ENCODE data around the gene MAP3K12.

GRCh38 chr12:53483225-53483978, 15.9 kb downstream of the MAP3K12 start:
- TF ChIP-seq MAFK (IDR thresholded peaks at IDR 0.05; ENCODE audit: low read depth, low read length) = no peak
- no peak; the same call in 1 of the 2 replicates for TF ChIP-seq POLR2A (IDR thresholded peaks at IDR 0.05; ENCODE audit: low read depth, low read length)
- TF ChIP-seq FOS (IDR thresholded peaks at IDR 0.05; ENCODE audit: low read depth, low read length) = no peak
- TF ChIP-seq, protein P1, sequence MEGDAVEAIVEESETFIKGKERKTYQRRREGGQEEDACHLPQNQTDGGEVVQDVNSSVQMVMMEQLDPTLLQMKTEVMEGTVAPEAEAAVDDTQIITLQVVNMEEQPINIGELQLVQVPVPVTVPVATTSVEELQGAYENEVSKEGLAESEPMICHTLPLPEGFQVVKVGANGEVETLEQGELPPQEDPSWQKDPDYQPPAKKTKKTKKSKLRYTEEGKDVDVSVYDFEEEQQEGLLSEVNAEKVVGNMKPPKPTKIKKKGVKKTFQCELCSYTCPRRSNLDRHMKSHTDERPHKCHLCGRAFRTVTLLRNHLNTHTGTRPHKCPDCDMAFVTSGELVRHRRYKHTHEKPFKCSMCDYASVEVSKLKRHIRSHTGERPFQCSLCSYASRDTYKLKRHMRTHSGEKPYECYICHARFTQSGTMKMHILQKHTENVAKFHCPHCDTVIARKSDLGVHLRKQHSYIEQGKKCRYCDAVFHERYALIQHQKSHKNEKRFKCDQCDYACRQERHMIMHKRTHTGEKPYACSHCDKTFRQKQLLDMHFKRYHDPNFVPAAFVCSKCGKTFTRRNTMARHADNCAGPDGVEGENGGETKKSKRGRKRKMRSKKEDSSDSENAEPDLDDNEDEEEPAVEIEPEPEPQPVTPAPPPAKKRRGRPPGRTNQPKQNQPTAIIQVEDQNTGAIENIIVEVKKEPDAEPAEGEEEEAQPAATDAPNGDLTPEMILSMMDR (conservative IDR thresholded peaks at IDR 0.05; ENCODE audit: low read depth, low read length) = no peak
- no peak for TF ChIP-seq CEBPB (IDR thresholded peaks at IDR 0.05; ENCODE audit: low read depth, low read length)

Measured in IMR-90 (cell line).